ENCODE measurements around the gene SRPK2. TPM values are rescaled to one million over a fixed set of nuclear protein-coding genes. Genes with fewer than 3 reads are reported as not detected.

SRPK2 gene
- polyA plus RNA-seq, 1 donor from 2014 or later, result 66.5 TPM

- Mint-ChIP-seq H3K9me3 (peaks cover 0 to 11% (median 0%) of the 10 kb centered on the region in 3 donors), H3K4me1 (peaks cover 3 to 32% (median 18%) of the 10 kb centered on the region in 3 donors), H3K27ac (peak overlapping the region in 1 of 3 donors; percentile 1)
These were observed 158.2 kb downstream of the SRPK2 start for GRCh38 chr7:105230486-105230885.

GRCh38 chr7:105229641-105230040 lies 159.1 kb downstream of the SRPK2 start:
- peaks cover 9% of the 10 kb centered on the region for H3K36me3 Mint-ChIP-seq
- no peaks in the 10 kb centered on the region for H3K27me3 Mint-ChIP-seq
- H3K27ac Mint-ChIP-seq, result peak overlapping the region in 1 of 3 donors; percentile 67
- peaks cover 0 to 11% (median 0%) of the 10 kb centered on the region in 3 donors for H3K9me3 Mint-ChIP-seq
- peaks cover 11 to 34% (median 22%) of the 10 kb centered on the region in 3 donors for H3K4me1 Mint-ChIP-seq
- no peak overlapping the region for H3K4me3 Mint-ChIP-seq

More at GRCh38 chr7:105230486-105230885, 158.2 kb downstream of the SRPK2 start:
- no peaks in the 10 kb centered on the region for H3K27me3 Mint-ChIP-seq
- H3K4me3 Mint-ChIP-seq, result no peak overlapping the region
- peaks cover 7% of the 10 kb centered on the region for H3K36me3 Mint-ChIP-seq

GRCh38 chr7:105228555-105228954 lies 160.2 kb downstream of the SRPK2 start:
- Mint-ChIP-seq H3K9me3 (peaks cover 0 to 11% (median 0%) of the 10 kb centered on the region in 3 donors), H3K27ac (peak overlapping the region in 1 of 3 donors; percentile 39), H3K4me1 (peaks cover 12 to 29% (median 19%) of the 10 kb centered on the region in 3 donors), H3K27me3 (no peaks in the 10 kb centered on the region), H3K4me3 (no peak overlapping the region), H3K36me3 (peaks cover 9% of the 10 kb centered on the region)

- peaks cover 0 to 11% (median 0%) of the 10 kb centered on the region in 3 donors for H3K9me3 Mint-ChIP-seq
- H3K4me1 Mint-ChIP-seq, result peaks cover 15 to 34% (median 18%) of the 10 kb centered on the region in 3 donors
- H3K36me3 Mint-ChIP-seq, result peaks cover 9% of the 10 kb centered on the region
- H3K27ac Mint-ChIP-seq, result no peak overlapping the region
- no peaks in the 10 kb centered on the region for H3K27me3 Mint-ChIP-seq
- peak overlapping the region in 1 of 4 donors; percentile 30 for H3K4me3 Mint-ChIP-seq
These were observed 161.3 kb downstream of the SRPK2 start for GRCh38 chr7:105227391-105227790.

GRCh38 chr7:105224884-105225651 lies 163.7 kb downstream of the SRPK2 start:
- Mint-ChIP-seq H3K4me1 (peaks cover 20 to 30% (median 21%) of the 10 kb centered on the region in 3 donors), H3K27me3 (no peaks in the 10 kb centered on the region), H3K36me3 (peaks cover 9% of the 10 kb centered on the region), H3K4me3 (peak overlapping the region in 2 of 4 donors; percentile 42 to 52), H3K9me3 (peaks cover 0 to 11% (median 0%) of the 10 kb centered on the region in 3 donors), H3K27ac (peak overlapping the region; percentile 5 to 78 (median 23))

- H3K27me3 Mint-ChIP-seq, result no peaks in the 10 kb centered on the region
- H3K9me3 Mint-ChIP-seq, result peaks cover 0 to 8% (median 0%) of the 10 kb centered on the region in 3 donors
- no peak overlapping the region for H3K27ac Mint-ChIP-seq
- H3K36me3 Mint-ChIP-seq, result peaks cover 7% of the 10 kb centered on the region
- peaks cover 24 to 27% (median 26%) of the 10 kb centered on the region in 3 donors for H3K4me1 Mint-ChIP-seq
- no peak overlapping the region for H3K4me3 Mint-ChIP-seq
These were observed 165.8 kb downstream of the SRPK2 start for GRCh38 chr7:105222953-105223352.

GRCh38 chr7:105219771-105220160 lies 169.0 kb downstream of the SRPK2 start:
- Mint-ChIP-seq H3K27ac (peak overlapping the region in 1 of 3 donors; percentile 23), H3K36me3 (peaks cover 4% of the 10 kb centered on the region), H3K4me1 (peaks cover 26 to 43% (median 42%) of the 10 kb centered on the region in 3 donors), H3K27me3 (no peaks in the 10 kb centered on the region), H3K4me3 (no peak overlapping the region), H3K9me3 (peaks cover 0 to 3% (median 0%) of the 10 kb centered on the region in 3 donors)

- Mint-ChIP-seq H3K27ac (peak overlapping the region in 2 of 3 donors; percentile 23 to 76), H3K27me3 (no peaks in the 10 kb centered on the region), H3K4me1 (peaks cover 23 to 45% (median 42%) of the 10 kb centered on the region in 3 donors), H3K36me3 (peaks cover 4% of the 10 kb centered on the region), H3K4me3 (peak overlapping the region in 1 of 4 donors; percentile 56), H3K9me3 (peaks cover 0 to 3% (median 0%) of the 10 kb centered on the region in 3 donors)
These were observed 169.6 kb downstream of the SRPK2 start for GRCh38 chr7:105218939-105219770.

GRCh38 chr7:105218215-105218614 lies 170.5 kb downstream of the SRPK2 start:
- H3K27me3 Mint-ChIP-seq, result no peaks in the 10 kb centered on the region
- peaks cover 4% of the 10 kb centered on the region for H3K36me3 Mint-ChIP-seq
- no peak overlapping the region for H3K4me3 Mint-ChIP-seq
- peaks cover 0 to 3% (median 0%) of the 10 kb centered on the region in 3 donors for H3K9me3 Mint-ChIP-seq
- peaks cover 27 to 51% (median 46%) of the 10 kb centered on the region in 3 donors for H3K4me1 Mint-ChIP-seq
- no peak overlapping the region for H3K27ac Mint-ChIP-seq

GRCh38 chr7:105216786-105217185 lies 171.9 kb downstream of the SRPK2 start:
- H3K27me3 Mint-ChIP-seq, result no peaks in the 10 kb centered on the region
- H3K27ac Mint-ChIP-seq, result no peak overlapping the region
- H3K4me3 Mint-ChIP-seq, result peak overlapping the region in 1 of 4 donors; percentile 24
- H3K9me3 Mint-ChIP-seq, result peaks cover 0 to 3% (median 0%) of the 10 kb centered on the region in 3 donors
- peaks cover 4% of the 10 kb centered on the region for H3K36me3 Mint-ChIP-seq
- H3K4me1 Mint-ChIP-seq, result peaks cover 35 to 58% (median 51%) of the 10 kb centered on the region in 3 donors

GRCh38 chr7:105215821-105216220 lies 172.9 kb downstream of the SRPK2 start:
- Mint-ChIP-seq H3K4me1 (peaks cover 41 to 65% (median 58%) of the 10 kb centered on the region in 3 donors), H3K9me3 (peaks cover 0 to 3% (median 0%) of the 10 kb centered on the region in 3 donors), H3K4me3 (no peak overlapping the region), H3K27ac (no peak overlapping the region), H3K36me3 (peaks cover 4% of the 10 kb centered on the region), H3K27me3 (no peaks in the 10 kb centered on the region)

- Mint-ChIP-seq H3K36me3 (peaks cover 4% of the 10 kb centered on the region), H3K4me3 (no peak overlapping the region), H3K4me1 (peaks cover 45 to 69% (median 60%) of the 10 kb centered on the region in 3 donors), H3K27ac (no peak overlapping the region), H3K9me3 (peaks cover 0 to 3% (median 0%) of the 10 kb centered on the region in 3 donors), H3K27me3 (no peaks in the 10 kb centered on the region)
These were observed 173.5 kb downstream of the SRPK2 start for GRCh38 chr7:105215182-105215581.

GRCh38 chr7:105213611-105214010 lies 175.1 kb downstream of the SRPK2 start:
- H3K4me3 Mint-ChIP-seq, result peak overlapping the region in 1 of 4 donors; percentile 0
- H3K4me1 Mint-ChIP-seq, result peaks cover 49 to 70% (median 62%) of the 10 kb centered on the region in 3 donors
- H3K36me3 Mint-ChIP-seq, result peaks cover 4% of the 10 kb centered on the region
- peak overlapping the region; percentile 5 to 91 (median 5) for H3K27ac Mint-ChIP-seq
- H3K27me3 Mint-ChIP-seq, result no peaks in the 10 kb centered on the region
- peaks cover 0 to 3% (median 0%) of the 10 kb centered on the region in 3 donors for H3K9me3 Mint-ChIP-seq

- Mint-ChIP-seq H3K36me3 (peaks cover 5% of the 10 kb centered on the region), H3K9me3 (peaks cover 0 to 3% (median 0%) of the 10 kb centered on the region in 3 donors), H3K4me1 (peaks cover 60 to 71% (median 60%) of the 10 kb centered on the region in 3 donors), H3K27ac (peak overlapping the region; percentile 72 to 92 (median 82)), H3K4me3 (no peak overlapping the region), H3K27me3 (no peaks in the 10 kb centered on the region)
These were observed 176.5 kb downstream of the SRPK2 start for GRCh38 chr7:105212212-105212611.
